ENCODE results near the gene CMTM4. TPM values are rescaled to one million over a fixed set of nuclear protein-coding genes. Genes with fewer than 3 reads are reported as not detected.

The CMTM4 gene
- total and polyA plus RNA-seq, 2 donors (not counting 1 experiment from before 2014, with no cell fraction given) = 0.06 to 0.59 TPM

GRCh38 chr16:66621973-66622372 lies 74.6 kb downstream of the CMTM4 start:
- H3K9ac ChIP-seq (ENCODE audit: low read length) = no peak overlapping the region
- intact Hi-C loops (cut with micrococcal nuclease) = no loop called here
- no peak overlapping the region for H3K4me3 Mint-ChIP-seq
- no peaks in the 10 kb centered on the region for H3K9me3 Mint-ChIP-seq (ENCODE audit: insufficient read depth)
- no peak overlapping the region for H3K27ac ChIP-seq (ENCODE audit: low read length in 2 of 2)
- no peaks in the 10 kb centered on the region for H3K9me3 ChIP-seq (ENCODE audit: control extremely low read depth in 1 of 3, control insufficient read depth in 2 of 3, insufficient read depth in 1 of 3, low read length in 2 of 3)
- H3K27me3 ChIP-seq (replicated peaks in 1 of 4; ENCODE audit: control extremely low read depth in 1 of 4, control insufficient read depth in 3 of 4, insufficient read depth in 4 of 4, low read length in 3 of 4) = peaks cover 0 to 9% (median 5%) of the 10 kb centered on the region in 4 experiments
- WGBS (ENCODE audit: insufficient coverage) = 92% methylated on average over 14 of the region's 14 CpGs
- no peak for ATAC-seq (ENCODE audit: low read depth)
- TF ChIP-seq EZH2 (IDR thresholded peaks at IDR 0.05; ENCODE audit: borderline replicate concordance, insufficient read depth, low read depth, low read length, poor library complexity, severe bottlenecking) = no peak
- TF ChIP-seq CTCF (IDR thresholded peaks at IDR 0.05) = no peak
- no peak overlapping the region for H3K27ac Mint-ChIP-seq
- H3K4me3 ChIP-seq (ENCODE audit: control extremely low read depth in 1 of 5, extremely low read depth in 1 of 5, insufficient read depth in 1 of 5, low read depth in 2 of 5, low read length in 4 of 5) = no peak overlapping the region
- no peaks in the 10 kb centered on the region for H4K20me1 ChIP-seq (ENCODE audit: control insufficient read depth, insufficient read depth, low read length, poor library complexity, severe bottlenecking)
- no peaks in the 10 kb centered on the region for H3K79me2 ChIP-seq (ENCODE audit: control insufficient read depth, insufficient read depth, low read length)
- DNase-seq = no peak
- H3K4me1 Mint-ChIP-seq = no peaks in the 10 kb centered on the region
- ChIA-PET POLR2A (no interaction called here), CTCF (no interaction called here)
- H2AFZ ChIP-seq (ENCODE audit: insufficient read depth, low read depth, low read length, poor library complexity, severe bottlenecking) = no peak overlapping the region
- H3K4me2 ChIP-seq (replicated peaks; ENCODE audit: low read depth, low read length, poor library complexity, severe bottlenecking) = no peak overlapping the region
- no peaks in the 10 kb centered on the region for H3K4me1 ChIP-seq (ENCODE audit: control insufficient read depth in 2 of 2, insufficient read depth in 2 of 2, low read length in 2 of 2)
- H3K27me3 Mint-ChIP-seq = peaks cover 41% of the 10 kb centered on the region
- H3K36me3 ChIP-seq (replicated peaks in 1 of 2; ENCODE audit: control extremely low read depth in 1 of 2, control insufficient read depth in 1 of 2, extremely low read depth in 1 of 2, insufficient read depth in 2 of 2, low read length in 1 of 2) = no peaks in the 10 kb centered on the region

- Histone ChIP-seq H3K27ac (ENCODE audit: low read length in 2 of 2) (no peak overlapping the region), H3K27me3 (replicated peaks in 1 of 4; ENCODE audit: control extremely low read depth in 1 of 4, control insufficient read depth in 3 of 4, insufficient read depth in 4 of 4, low read length in 3 of 4) (peaks cover 0 to 9% (median 5%) of the 10 kb centered on the region in 4 experiments), H3K36me3 (replicated peaks in 1 of 2; ENCODE audit: control extremely low read depth in 1 of 2, control insufficient read depth in 1 of 2, extremely low read depth in 1 of 2, insufficient read depth in 2 of 2, low read length in 1 of 2) (no peaks in the 10 kb centered on the region), H2AFZ (ENCODE audit: insufficient read depth, low read depth, low read length, poor library complexity, severe bottlenecking) (no peak overlapping the region), H3K4me2 (replicated peaks; ENCODE audit: low read depth, low read length, poor library complexity, severe bottlenecking) (no peak overlapping the region), H3K4me3 (ENCODE audit: control extremely low read depth in 1 of 5, extremely low read depth in 1 of 5, insufficient read depth in 1 of 5, low read depth in 2 of 5, low read length in 4 of 5) (no peak overlapping the region), H3K9ac (ENCODE audit: low read length) (no peak overlapping the region), H3K4me1 (ENCODE audit: control insufficient read depth in 2 of 2, insufficient read depth in 2 of 2, low read length in 2 of 2) (no peaks in the 10 kb centered on the region), H3K9me3 (ENCODE audit: control extremely low read depth in 1 of 3, control insufficient read depth in 2 of 3, insufficient read depth in 1 of 3, low read length in 2 of 3) (no peaks in the 10 kb centered on the region), H3K79me2 (ENCODE audit: control insufficient read depth, insufficient read depth, low read length) (no peaks in the 10 kb centered on the region), H4K20me1 (ENCODE audit: control insufficient read depth, insufficient read depth, low read length, poor library complexity, severe bottlenecking) (no peaks in the 10 kb centered on the region)
- TF ChIP-seq EZH2 (IDR thresholded peaks at IDR 0.05; ENCODE audit: borderline replicate concordance, insufficient read depth, low read depth, low read length, poor library complexity, severe bottlenecking) = no peak
- TF ChIP-seq CTCF (IDR thresholded peaks at IDR 0.05) = no peak
- POLR2A ChIA-PET = no interaction called here
- intact Hi-C loops (cut with micrococcal nuclease) = no loop called here
- peaks cover 44% of the 10 kb centered on the region for H3K27me3 Mint-ChIP-seq
- ATAC-seq (ENCODE audit: low read depth) (no peak), DNase-seq (no peak)
- H3K4me3 Mint-ChIP-seq = no peak overlapping the region
- no peak overlapping the region for H3K27ac Mint-ChIP-seq
- WGBS (ENCODE audit: insufficient coverage) = 93% methylated on average over 7 of the region's 8 CpGs
- CTCF ChIA-PET = interaction anchor here (0.9 to 1.3 kb wide), 2 partner anchors 12 to 143 kb away, joined by 3 to 4 read pairs; no protein-coding TSS in a partner anchor
- no peaks in the 10 kb centered on the region for H3K4me1 Mint-ChIP-seq
- H3K9me3 Mint-ChIP-seq (ENCODE audit: insufficient read depth) = no peaks in the 10 kb centered on the region
Measured at GRCh38 chr16:66620429-66620795, 76.1 kb downstream of the CMTM4 start.

Data from B cell (primary cell).